Measurements from ENCODE around the gene LEF1.

- TF ChIP-seq CTCF (conservative IDR thresholded peaks at IDR 0.05; ENCODE audit: low read depth in 2 of 2) (no peak), POLR2AphosphoS5 (IDR thresholded peaks at IDR 0.05; ENCODE audit: low read depth) (no peak), EZH2 (IDR thresholded peaks at IDR 0.05; ENCODE audit: low read depth, unreplicated experiment) (no peak), JUNB (IDR thresholded peaks at IDR 0.05; ENCODE audit: unreplicated experiment) (no peak)
These were observed 164.1 kb downstream of the LEF1 start for GRCh38 chr4:108004646-108005045.

All from GM23338 (cell line).